HG03060 (cell line): ENCODE measurements around the gene ZC3H12A.

Experiments used
- ATAC-seq: cut with Tn5 transposase; IDR thresholded peaks from one replicate; pipeline ENCODE4 v1.9.1; 2021; ENCODE audit warnings: low read depth, moderate number of reproducible peaks; ENCODE audit not compliant: unreplicated experiment

ZC3H12A gene

GRCh38 chr1:37477946-37478345 lies 3.6 kb downstream of the ZC3H12A start:
- no peak for ATAC-seq

DNA sequence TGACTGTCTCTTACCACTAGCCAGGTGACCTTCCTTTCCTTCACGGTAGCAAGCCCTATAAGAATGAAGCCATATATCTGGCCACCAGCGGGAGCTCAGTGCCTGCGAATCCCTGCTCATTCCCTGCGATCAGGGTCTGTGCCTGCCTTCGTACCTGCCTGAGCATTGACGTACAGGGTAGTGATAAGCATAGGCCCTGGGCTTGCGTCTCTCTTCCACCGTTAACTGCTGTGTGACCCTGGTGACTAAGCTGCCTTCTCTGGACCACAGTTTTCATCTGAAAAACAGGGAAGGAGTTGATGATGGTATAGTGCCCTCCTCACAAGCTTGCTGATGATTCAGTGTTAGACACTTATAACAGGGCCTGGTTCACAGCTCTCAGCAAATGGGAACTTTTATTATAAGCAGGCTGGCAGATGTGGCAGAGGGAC lies 4.1 kb downstream of the ZC3H12A start:
- ATAC-seq, result no peak

DNA sequence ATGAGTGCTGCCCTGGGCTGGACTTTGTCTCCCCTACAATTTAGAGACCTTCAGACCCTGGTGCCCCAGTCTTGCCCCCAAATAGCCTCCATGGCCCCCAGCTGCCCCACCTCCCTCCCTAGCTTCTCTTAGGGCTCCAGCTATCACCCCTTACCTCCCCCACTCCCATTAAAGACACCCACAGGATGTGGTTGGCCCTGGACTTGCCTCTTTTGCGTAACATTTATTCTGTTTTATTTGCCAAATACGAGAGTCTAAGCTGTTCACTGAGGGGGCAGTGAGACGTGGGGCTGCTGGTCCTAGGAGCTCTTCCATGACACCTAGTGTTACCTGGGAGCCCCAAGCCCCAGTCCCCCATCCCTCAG lies 4.5 kb downstream of the ZC3H12A start:
- no peak for ATAC-seq

GRCh38 chr1:37479255-37480124 lies 5.1 kb downstream of the ZC3H12A start:
- ATAC-seq, result no peak

- ATAC-seq, result no peak
Observed at GRCh38 chr1:37480125-37480466, 5.7 kb downstream of the ZC3H12A start.

DNA sequence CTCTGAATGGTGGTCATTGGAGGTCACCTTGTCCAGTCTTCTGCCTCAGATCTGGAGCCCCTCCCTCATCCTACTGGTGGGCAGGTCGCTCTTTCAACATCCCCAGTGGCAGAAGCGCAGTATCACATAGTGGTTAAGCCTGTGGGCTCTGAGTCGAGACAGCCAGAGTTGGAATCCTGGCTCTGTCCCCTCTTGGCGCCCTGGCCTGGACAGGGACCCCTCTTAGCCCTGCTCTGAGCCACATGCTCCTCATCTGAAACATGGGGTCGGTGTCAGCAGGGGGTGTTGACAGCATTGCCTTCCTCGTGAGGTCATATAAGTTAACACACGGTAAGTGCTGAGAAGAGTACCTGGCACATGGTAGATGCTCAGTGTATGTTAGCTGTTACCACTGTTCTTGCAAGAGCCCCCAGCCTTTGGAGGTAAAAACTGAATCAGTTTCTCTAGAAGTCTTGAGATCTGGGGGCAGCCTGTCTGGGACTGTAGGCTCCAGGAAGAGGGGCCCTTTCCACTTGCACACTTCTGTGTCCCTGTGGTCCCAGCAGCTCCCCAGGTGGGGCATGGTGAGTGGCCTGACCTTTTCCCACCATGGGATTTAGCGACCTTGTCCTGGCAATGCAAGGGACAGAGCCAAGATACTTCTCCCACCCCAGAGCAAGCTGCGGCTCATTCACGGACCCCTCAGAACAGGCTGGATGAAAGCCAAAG lies 6.4 kb downstream of the ZC3H12A start:
- ATAC-seq, result no peak

DNA sequence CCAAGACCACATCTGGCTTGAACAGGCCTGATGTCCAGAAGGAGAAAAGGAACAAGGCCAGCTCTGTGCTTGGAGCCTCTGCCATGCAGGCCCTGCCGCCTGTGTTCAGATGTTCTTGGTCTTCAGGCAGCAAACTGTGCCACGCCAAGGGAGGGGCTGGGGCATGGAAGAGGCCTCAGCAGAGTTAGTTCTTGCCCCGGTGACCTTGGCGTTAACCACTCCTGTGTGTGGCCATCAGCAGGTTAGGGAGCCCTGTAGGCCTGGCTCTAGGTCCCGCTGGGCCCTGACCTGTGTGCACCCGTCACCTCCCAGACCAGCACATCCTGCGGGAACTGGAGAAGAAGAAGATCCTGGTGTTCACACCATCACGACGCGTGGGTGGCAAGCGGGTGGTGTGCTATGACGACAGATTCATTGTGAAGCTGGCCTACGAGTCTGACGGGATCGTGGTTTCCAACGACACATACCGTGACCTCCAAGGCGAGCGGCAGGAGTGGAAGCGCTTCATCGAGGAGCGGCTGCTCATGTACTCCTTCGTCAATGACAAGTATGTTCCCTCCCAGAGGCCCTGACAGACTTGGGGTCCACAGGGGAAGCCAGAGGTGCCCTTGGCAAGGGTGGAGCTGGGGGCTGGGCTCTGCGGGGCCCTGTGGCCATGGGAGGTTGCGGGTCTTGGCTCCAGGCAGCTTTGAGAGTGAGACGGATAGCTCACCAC lies 7.1 kb downstream of the ZC3H12A start:
- ATAC-seq, result no peak

DNA sequence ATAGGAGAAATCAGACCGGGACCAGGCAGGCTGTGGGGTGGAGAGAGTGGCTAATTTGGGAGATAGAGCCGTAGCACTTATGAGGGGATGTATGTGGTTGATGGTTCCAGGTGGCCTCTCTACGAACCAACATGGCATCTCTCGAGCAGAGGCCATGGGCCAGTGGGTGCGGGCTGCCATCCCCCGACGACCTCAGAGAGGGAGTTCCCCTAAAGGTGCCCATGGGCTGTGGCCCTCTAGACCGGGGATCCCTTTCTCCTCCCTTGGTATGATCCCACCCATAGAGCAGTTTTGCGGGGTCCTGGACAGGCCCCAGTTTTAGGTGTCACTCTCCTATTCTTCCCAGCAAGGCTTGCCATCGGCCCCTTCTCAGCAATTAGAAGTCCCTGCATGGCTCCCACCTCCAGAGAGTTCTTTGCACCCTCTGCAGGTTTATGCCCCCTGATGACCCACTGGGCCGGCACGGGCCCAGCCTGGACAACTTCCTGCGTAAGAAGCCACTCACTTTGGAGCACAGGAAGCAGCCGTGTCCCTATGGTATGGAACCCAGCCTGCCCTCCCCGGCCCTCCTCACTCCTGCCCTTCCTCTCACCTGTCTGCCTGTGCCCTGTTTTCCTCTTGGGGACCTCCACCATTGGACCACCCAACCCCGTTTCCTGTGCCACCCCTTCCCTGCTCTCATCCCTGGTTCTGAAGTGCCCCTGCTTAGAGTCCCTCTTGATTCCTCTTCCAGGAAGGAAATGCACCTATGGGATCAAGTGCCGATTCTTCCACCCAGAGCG lies 7.8 kb downstream of the ZC3H12A start:
- ATAC-seq, result no peak

DNA sequence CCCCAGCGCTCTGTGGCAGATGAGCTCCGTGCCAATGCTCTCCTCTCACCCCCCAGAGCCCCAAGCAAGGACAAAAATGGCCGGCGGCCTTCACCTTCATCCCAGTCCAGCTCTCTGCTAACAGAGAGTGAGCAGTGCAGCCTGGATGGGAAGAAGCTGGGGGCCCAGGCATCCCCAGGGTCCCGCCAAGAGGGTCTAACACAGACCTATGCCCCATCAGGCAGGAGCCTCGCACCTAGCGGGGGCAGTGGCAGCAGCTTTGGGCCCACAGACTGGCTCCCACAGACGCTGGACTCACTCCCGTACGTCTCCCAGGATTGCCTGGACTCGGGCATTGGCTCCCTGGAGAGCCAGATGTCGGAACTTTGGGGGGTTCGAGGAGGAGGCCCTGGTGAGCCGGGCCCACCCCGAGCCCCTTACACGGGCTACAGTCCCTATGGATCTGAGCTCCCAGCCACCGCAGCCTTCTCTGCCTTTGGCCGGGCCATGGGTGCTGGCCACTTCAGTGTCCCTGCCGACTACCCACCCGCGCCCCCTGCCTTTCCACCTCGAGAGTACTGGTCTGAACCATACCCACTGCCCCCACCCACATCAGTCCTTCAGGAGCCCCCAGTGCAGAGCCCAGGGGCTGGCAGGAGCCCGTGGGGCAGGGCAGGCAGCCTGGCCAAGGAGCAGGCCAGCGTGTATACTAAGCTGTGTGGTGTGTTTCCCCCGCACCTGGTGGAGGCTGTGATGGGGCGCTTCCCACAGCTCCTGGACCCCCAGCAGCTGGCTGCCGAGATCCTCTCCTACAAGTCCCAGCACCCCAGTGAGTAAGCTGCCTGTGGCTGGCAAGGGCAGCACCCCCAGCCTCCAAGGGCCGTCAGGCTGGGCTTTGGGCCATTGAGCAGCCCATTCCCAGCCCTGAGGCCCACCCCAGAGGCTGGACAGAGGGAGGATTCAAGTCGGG lies 8.7 kb downstream of the ZC3H12A start:
- ATAC-seq, result no peak

GRCh38 chr1:37483785-37484184 lies 9.4 kb downstream of the ZC3H12A start:
- no peak for ATAC-seq

DNA sequence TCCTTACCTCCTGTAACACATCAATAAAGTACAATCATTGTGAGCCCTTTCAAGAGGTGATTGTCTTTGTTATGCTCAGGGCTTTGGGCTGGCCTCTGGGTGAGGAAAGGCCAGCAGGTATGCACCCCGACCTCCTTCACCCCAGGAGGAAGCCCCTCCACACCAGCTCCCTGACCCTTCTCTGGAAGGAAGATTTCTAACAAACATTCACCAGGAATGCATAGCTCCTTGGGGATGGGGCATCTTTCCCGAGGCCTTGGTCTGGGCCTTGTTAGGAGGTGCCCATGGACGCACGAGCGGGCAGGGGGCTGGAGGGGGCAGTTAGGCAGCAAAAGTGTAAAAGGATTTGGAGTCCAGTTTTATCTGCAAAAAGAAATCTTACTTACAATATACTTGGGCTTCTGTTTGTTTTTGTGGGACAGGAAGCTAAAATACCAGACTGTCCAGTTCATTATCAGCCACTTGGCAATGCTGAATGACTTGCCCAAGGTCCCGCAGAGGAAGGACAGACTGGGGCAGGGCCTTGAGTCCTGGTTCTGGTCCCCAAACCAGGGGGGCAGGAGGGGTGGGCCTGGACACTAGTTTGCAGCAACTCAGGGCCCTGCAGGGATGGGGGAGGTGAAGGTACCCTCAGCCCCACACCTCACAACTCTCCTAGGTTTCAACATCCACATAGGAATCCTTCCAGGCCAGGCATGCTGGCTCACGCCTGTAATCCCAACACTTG lies 10.1 kb downstream of the ZC3H12A start:
- no peak for ATAC-seq

- no peak for ATAC-seq
Observed at GRCh38 chr1:37485902-37486679, 11.7 kb downstream of the ZC3H12A start.

GRCh38 chr1:37486680-37487618 lies 12.6 kb downstream of the ZC3H12A start:
- ATAC-seq, result no peak

DNA sequence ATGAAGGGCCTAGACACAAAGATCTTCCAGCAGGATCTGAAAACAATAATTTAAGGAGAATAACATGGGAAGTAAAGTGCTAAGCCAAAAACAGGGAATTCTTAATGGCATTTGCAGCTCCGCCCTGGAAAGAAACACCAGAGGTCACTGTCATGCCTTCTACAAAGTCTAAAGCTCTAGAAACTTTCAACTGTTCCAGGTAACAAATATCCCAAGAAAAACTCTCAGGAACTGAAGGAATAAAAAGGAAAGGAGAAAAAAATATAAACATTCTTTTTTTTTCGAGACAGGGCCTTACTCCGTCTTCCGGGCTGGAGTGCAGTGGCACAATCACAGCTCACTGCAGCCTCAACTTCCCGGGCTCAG lies 13.2 kb downstream of the ZC3H12A start:
- no peak for ATAC-seq

GRCh38 chr1:37493336-37494098 lies 19.1 kb downstream of the ZC3H12A start:
- no peak for ATAC-seq

DNA sequence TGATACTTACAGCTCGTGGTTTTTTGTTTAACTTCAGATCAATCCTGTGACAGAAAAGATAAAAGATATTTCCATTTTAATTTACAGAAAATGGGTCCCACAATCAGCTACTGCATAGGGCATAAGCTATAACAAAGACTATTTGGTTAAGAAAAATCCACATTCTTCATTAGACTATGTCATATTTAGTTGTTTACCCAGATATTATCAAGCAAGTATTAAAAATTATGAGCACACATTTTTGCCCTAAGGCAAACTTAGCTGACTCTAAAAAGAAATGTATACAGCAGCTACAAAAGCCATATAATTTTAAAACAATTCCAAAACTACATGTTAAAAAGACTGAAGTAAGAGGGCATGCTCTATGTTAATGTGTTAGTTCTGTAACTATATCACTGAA lies 21.5 kb downstream of the ZC3H12A start:
- no peak for ATAC-seq
